Measurements from ENCODE around the gene PRKG1. TPM values are rescaled to one million over a fixed set of nuclear protein-coding genes. Genes with fewer than 3 reads are reported as not detected.

The PRKG1 gene
- total and polyA plus RNA-seq, 2 of the 8 experiments (the other 6 are each of a cell fraction or from before 2014, with no cell fraction given): 4.2 to 15.2 TPM

DNA sequence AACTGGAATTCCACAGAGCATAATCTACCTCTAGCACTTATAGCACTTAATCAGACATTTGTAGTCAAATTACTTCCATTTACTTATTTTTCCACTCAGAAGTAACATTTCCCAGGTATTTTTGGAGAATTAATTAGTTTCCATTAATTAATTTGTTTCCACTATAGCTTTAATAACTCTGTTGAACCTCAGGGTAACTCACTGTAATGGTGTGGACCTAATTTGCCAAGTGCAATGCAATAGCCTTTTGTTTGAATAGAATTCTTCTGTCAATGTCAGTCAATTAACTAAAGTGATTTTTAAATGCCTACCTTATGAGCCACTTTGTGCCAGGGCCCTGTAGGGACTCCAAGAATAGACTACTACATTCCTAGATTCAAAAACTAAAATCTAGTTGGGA is 509.7 kb downstream of the PRKG1 start:
- Histone ChIP-seq H4K91ac (replicated peaks; ENCODE audit: insufficient read length, low read length) (no peak overlapping the region), H2AK5ac (ENCODE audit: low read depth, low read length) (no peak overlapping the region), H3K4ac (replicated peaks; ENCODE audit: insufficient read length, low read depth, low read length) (no peak overlapping the region), H3K4me2 (ENCODE audit: insufficient read depth in 1 of 2, low read depth in 2 of 2, low read length in 2 of 2) (no peak overlapping the region), H3K36me3 (ENCODE audit: control insufficient read depth in 2 of 4, insufficient read depth in 4 of 4, low read length in 3 of 4) (no peaks in the 10 kb centered on the region), H3K14ac (ENCODE audit: insufficient read length) (no peak overlapping the region), H2BK12ac (ENCODE audit: low read depth, low read length) (no peak overlapping the region), H3K27ac (ENCODE audit: low read depth, low read length) (no peak overlapping the region), H3K9me3 (ENCODE audit: insufficient read depth in 2 of 2, low read depth in 1 of 2, low read length in 1 of 2) (no peaks in the 10 kb centered on the region), H4K20me1 (replicated peaks in 1 of 2; ENCODE audit: control insufficient read depth in 1 of 2, insufficient read depth in 2 of 2, low read length in 2 of 2) (no peaks in the 10 kb centered on the region), H3K56ac (replicated peaks; ENCODE audit: insufficient read length, low read depth, low read length) (no peak overlapping the region), H3K9ac (replicated peaks in 1 of 4; ENCODE audit: extremely low read depth in 1 of 4, low read depth in 3 of 4, low read length in 3 of 4) (no peak overlapping the region), H3K4me1 (replicated peaks in 1 of 4; ENCODE audit: control insufficient read depth in 3 of 4, insufficient read depth in 4 of 4, low read length in 3 of 4) (peaks cover 0 to under 1% (median 0%) of the 10 kb centered on the region in 4 experiments; a peak in 1 of 7 replicates), H3K27me3 (replicated peaks in 1 of 4; ENCODE audit: control insufficient read depth in 3 of 4, extremely low read depth in 1 of 4, insufficient read depth in 3 of 4, low read length in 3 of 4) (no peaks in the 10 kb centered on the region), H2BK20ac (ENCODE audit: low read length) (no peak overlapping the region), H2BK120ac (replicated peaks; ENCODE audit: low read depth, low read length) (no peak overlapping the region), H2AFZ (ENCODE audit: low read length) (no peak overlapping the region), H3K18ac (ENCODE audit: extremely low read depth, low read length) (no peak overlapping the region), H2BK15ac (ENCODE audit: low read length) (no peak overlapping the region), H3K23me2 (ENCODE audit: low read depth, low read length) (no peaks in the 10 kb centered on the region), H2BK5ac (ENCODE audit: low read depth, low read length) (no peak overlapping the region), H4K5ac (ENCODE audit: insufficient read length, low read depth, low read length) (no peak overlapping the region), H4K8ac (ENCODE audit: extremely low read depth, insufficient read depth, low read length) (no peak overlapping the region), H3K79me1 (ENCODE audit: low read depth, low read length) (no peaks in the 10 kb centered on the region), H3K23ac (ENCODE audit: insufficient read length) (no peak overlapping the region), H3K4me3 (ENCODE audit: extremely low read depth in 1 of 4, insufficient read depth in 2 of 4, low read depth in 3 of 4, low read length in 4 of 4) (no peak overlapping the region), H3K79me2 (ENCODE audit: control insufficient read depth in 1 of 2, insufficient read depth in 2 of 2, low read length in 2 of 2) (no peaks in the 10 kb centered on the region)
- ChIA-PET POLR2A (ENCODE audit: partially characterized antibody) (no interaction called here), CTCF (ENCODE audit: partially characterized antibody) (interaction anchor here (0.7 kb wide), 1 partner anchor 892 kb away, joined by 3 read pairs; no protein-coding TSS in a partner anchor)
- TF ChIP-seq RNF2 (IDR thresholded peaks at IDR 0.05; ENCODE audit: borderline replicate concordance, low read depth, low read length, missing control alignments, poor library complexity, severe bottlenecking): no peak
- DNase-seq (ENCODE audit: low read depth in 1 of 2, low spot score in 2 of 2): no peak
- no peak for FAIRE-seq

Measured in H1 (cell line).